Large intestine (tissue), 3 donors: ENCODE results near the gene CDS2. TPM values are rescaled to one million over a fixed set of nuclear protein-coding genes. Genes with fewer than 3 reads are reported as not detected.

Source experiments
- DNase-seq, 2 donors: peaks; one replicate each; pipeline versions ENCODE4 v3.0.0 to v3.0.0-alpha.2; 2013
- H3K27ac ChIP-seq: one replicate; pipeline ENCODE4 v1.5.1; 2013; ENCODE audit warnings: low read length
- H3K27me3 ChIP-seq: 2 replicates; pipeline ENCODE4 v1.6.1; 2013; ENCODE audit warnings: low read length; ENCODE audit not compliant: control insufficient read depth, insufficient read depth
- H3K36me3 ChIP-seq: 2 replicates; pipeline ENCODE4 v1.6.1; 2013; ENCODE audit warnings: low read length; ENCODE audit not compliant: control insufficient read depth, insufficient read depth
- H3K4me1 ChIP-seq: one replicate; pipeline ENCODE4 v1.6.1; 2013; ENCODE audit warnings: low read length; ENCODE audit not compliant: control insufficient read depth, insufficient read depth
- H3K4me3 ChIP-seq: one replicate; pipeline ENCODE4 v1.5.1; 2013; ENCODE audit warnings: low read length
- H3K9me3 ChIP-seq: one replicate; pipeline ENCODE4 v1.6.1; 2013; ENCODE audit warnings: mild to moderate bottlenecking, low read depth, low read length, moderate library complexity; ENCODE audit not compliant: control insufficient read depth
- WGBS: methylation state at CpG from one replicate; pipeline ENCODE4 v1.1.5; 2013; ENCODE audit warnings: low lambda C conversion rate; ENCODE audit not compliant: insufficient coverage; 5-methylcytosine and 5-hydroxymethylcytosine counted together
- polyA plus RNA-seq: library from polyadenylated mRNA; unstranded; fragments of 120-200 nt; gene quantifications from one replicate; pipeline ENCODE4 v1.2.1, GENCODE V29; 2013

CDS2 gene
- polyA plus RNA-seq, 1 donor = 17.0 TPM

DNA sequence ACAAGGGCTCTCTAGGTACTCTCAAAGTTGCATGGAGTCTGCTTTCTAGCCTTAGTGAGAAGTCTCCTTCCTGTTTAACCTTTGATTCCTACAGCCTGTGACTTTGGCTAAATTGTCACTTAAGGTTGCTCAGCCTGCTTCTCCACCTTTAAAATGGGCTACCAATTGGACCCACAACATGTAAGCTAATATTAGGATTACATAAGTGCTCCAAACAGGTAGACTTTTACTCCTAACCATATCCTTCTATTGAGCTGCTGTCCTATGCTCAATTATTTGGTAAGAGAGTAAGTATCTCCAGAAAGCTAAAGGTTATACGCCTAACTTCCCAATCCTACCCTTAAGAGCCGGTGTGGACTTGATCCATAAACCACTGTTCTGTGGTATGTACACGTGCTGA lies 9.9 kb upstream of the CDS2 start:
- H3K36me3 ChIP-seq = peaks cover 19% of the 10 kb centered on the region
- no peaks in the 10 kb centered on the region for H3K27me3 ChIP-seq
- no peak overlapping the region for H3K4me3 ChIP-seq
- no peak overlapping the region for H3K27ac ChIP-seq
- WGBS = no CpG with 5 or more reads among the region's 3 CpGs
- peaks cover 6% of the 10 kb centered on the region for H3K4me1 ChIP-seq
- no peak for DNase-seq
- H3K9me3 ChIP-seq = no peaks in the 10 kb centered on the region

DNA sequence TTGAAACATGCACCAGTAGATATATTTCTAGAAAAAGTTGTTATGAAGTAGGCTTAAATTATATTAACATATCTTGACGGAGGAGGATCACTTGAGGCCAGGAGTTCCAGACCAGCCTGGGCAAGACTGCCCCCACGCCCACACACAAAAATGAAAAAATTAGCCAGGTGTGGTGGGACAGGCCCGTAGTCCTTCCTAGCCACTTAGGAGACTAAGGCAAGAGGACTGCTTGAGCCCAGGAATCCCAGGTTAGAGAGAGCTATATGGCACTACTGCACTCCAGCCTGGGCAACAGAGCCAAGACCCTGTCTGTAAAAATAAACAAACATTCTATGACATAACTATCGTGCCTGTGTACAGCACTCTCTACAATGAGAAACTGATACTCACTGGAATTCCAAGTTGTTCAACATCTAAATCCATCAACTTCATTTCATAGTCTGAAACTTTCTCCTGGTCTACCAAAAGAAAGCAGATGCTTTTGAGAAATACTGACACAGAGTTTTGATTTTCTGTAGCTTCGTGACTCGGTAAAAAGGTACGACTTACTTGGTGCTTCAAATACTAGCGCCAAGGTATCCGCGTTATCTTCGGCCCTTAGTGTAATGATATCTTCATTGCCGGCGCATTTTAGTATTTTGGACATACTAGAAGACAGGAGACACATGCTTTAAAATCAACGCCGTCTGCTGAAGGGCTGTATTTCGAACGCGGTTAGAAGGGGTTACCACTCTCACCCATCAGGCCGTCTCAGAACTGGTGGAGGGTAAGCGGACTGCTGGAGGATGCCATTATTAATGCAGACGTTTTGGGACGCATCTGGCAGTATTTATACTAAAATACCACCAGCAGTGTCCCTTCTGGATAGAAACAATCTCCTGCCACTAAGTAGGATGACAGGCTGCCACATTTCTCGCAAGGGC lies 8.3 kb upstream of the CDS2 start:
- Histone ChIP-seq H3K4me3 (peak overlapping the region; percentile 95), H3K9me3 (no peaks in the 10 kb centered on the region), H3K27ac (peak overlapping the region; percentile 98), H3K4me1 (peaks cover 3% of the 10 kb centered on the region), H3K36me3 (peaks cover 19% of the 10 kb centered on the region), H3K27me3 (no peaks in the 10 kb centered on the region)
- no CpG with 5 or more reads among the region's 23 CpGs for WGBS
- peak in 1 of 2 donors; percentile 14 for DNase-seq

DNA sequence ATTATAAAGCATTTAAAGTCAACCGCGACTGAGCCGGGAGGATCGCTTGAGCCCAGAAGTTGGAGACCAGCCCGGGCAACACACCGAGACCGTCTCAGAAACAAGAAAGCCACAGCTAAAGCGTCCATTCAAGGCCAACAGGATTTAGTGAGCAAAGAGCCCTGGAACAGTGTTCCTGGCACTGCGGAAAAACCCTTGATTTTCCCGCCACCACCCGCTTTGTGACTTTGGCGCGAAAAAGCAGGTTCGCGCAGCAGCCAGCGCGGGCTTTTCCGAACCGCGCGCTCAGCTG lies 7.7 kb upstream of the CDS2 start:
- Histone ChIP-seq H3K4me1 (no peaks in the 10 kb centered on the region), H3K27ac (peak overlapping the region; percentile 98), H3K9me3 (no peaks in the 10 kb centered on the region), H3K27me3 (no peaks in the 10 kb centered on the region), H3K4me3 (peak overlapping the region; percentile 95), H3K36me3 (peaks cover 19% of the 10 kb centered on the region)
- no CpG with 5 or more reads among the region's 21 CpGs for WGBS
- no peak for DNase-seq

DNA sequence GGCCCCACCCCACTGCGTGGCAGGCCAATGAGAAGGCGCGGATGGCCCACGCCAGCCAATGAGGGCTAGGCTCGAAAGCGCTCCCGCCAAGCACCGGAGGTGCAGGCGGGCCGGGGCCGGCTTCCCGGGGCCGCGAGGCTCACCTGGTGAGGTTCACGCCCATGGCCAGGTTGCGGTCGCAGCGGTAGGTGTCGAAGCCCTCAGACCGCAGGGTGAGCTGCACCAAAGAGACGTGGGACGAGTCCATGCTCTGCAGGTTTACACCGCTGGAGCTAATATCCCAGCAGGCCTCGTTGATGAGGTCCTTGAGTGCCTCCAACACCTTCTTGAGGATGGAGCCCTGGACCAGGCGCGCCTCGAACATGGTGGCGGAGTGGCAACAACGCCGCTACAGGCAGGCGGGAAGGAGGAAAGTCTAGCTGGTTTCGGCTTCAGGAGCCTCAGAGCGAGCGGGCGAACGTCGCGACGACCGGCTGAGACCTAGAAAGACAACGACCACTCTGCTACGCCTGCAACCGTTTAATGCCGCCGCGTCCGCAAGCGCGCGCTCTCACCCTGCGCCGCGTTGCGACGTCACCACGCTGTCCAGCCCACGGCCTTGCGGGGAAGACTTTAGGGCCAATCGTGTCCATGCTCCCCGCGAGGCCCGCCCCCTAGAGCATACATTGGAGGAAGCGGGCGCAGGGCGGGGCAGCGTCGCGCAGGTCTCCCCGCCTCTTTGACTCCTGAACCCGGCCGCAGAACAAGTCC lies 7.2 kb upstream of the CDS2 start, which contains the start of gene PCNA:
Gene PCNA, minus strand, starts transcription at position 524 of the 750 bp plus-strand sequence. Its CDS starts 160 bp downstream, at position 364.
- 0% methylated on average over 2 of the region's 71 CpGs for WGBS
- peak within 1 kb of the TSS; percentile 98 for H3K27ac ChIP-seq
- peak; percentile 97 to 98 for DNase-seq
- H3K27me3 ChIP-seq = no peaks in the 10 kb centered on the region
- peaks cover 16% of the 10 kb centered on the region for H3K36me3 ChIP-seq
- H3K4me3 ChIP-seq = peak within 1 kb of the TSS; percentile 95
- H3K4me1 ChIP-seq = no peaks in the 10 kb centered on the region
- no peaks in the 10 kb centered on the region for H3K9me3 ChIP-seq

DNA sequence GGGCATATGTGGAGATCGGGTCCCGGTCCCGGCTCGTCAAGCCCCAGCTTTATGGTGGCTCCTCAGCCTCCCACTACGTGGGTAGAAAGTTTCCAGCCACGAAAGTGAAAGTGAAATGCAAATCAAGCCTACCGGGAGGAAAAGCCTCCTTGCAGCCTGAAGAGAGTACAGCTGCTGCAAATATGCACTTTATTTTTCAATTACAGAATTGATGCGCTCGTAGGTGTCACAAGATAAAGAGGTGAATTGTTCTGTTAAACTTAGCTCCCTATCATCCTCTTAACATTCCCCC lies 6.7 kb upstream of the CDS2 start:
- Histone ChIP-seq H3K27me3 (no peaks in the 10 kb centered on the region), H3K4me1 (no peaks in the 10 kb centered on the region), H3K4me3 (peak overlapping the region; percentile 95), H3K27ac (peak overlapping the region; percentile 98), H3K9me3 (no peaks in the 10 kb centered on the region), H3K36me3 (peaks cover 15% of the 10 kb centered on the region)
- WGBS = no CpG with 5 or more reads among the region's 9 CpGs
- DNase-seq = no peak

DNA sequence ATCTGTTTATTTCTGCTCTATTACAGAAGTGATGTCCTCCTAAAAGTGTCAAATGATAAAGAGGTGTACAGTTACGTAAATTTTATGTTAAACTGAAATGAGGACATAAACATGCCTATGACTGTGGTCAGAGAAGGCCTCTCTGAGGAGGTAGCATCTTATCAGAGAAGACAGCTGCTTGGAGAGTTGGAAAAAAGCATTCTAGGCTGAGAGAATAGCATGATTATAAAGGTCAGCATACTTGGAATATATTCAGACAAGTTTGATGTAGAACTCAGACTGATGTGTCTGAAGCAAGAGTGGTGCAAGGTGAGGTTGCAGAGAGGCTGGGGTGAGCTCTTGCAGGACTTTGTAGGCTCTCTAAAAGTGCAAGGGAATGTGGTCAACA lies 3.9 kb upstream of the CDS2 start:
- DNase-seq = no peak
- Histone ChIP-seq H3K36me3 (no peaks in the 10 kb centered on the region), H3K4me3 (no peak overlapping the region), H3K27me3 (no peaks in the 10 kb centered on the region), H3K4me1 (peaks cover 1% of the 10 kb centered on the region), H3K9me3 (no peaks in the 10 kb centered on the region), H3K27ac (no peak overlapping the region)
- 100% methylated on average over 1 of the region's 1 CpG for WGBS

DNA sequence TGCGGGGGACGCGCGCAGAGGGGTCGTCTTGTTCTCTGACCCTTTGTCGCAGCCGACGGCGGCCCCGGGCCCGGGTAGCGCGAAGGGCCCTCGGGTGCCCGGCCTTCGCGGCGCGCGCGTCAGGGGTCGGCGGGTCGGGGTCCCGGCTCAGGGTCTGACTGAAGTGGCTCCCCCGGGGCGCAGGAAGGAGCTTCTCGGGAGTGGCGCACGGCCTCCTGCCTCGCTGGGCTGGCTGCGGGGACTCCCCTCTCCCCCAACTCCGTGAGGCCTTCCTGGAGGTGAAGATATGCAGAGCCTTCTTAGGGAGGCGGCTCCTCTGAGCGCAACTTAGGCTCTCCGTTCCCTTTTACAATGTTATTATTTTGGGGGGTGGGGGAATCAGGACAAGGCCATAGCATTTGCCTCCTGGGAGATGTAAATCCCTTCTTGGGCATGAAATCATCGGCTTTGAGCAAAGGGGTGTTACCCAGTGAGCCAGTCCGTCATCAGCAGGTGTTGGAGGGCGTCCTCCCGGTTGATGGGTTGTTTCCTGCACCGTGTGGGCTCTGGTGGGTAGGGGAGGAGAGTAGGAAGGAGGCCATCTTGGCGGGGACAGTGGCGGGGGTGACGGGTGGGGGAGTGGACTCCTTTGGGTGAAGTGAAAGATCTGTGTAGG lies 523 bp downstream of the CDS2 start:
- Histone ChIP-seq H3K4me1 (peaks cover 12% of the 10 kb centered on the region), H3K36me3 (no peaks in the 10 kb centered on the region), H3K27ac (peak overlapping the region; percentile 82), H3K4me3 (peak overlapping the region; percentile 62), H3K27me3 (no peaks in the 10 kb centered on the region), H3K9me3 (no peaks in the 10 kb centered on the region)
- 0% methylated on average over 3 of the region's 44 CpGs for WGBS
- DNase-seq = peak; percentile 67 to 84

DNA sequence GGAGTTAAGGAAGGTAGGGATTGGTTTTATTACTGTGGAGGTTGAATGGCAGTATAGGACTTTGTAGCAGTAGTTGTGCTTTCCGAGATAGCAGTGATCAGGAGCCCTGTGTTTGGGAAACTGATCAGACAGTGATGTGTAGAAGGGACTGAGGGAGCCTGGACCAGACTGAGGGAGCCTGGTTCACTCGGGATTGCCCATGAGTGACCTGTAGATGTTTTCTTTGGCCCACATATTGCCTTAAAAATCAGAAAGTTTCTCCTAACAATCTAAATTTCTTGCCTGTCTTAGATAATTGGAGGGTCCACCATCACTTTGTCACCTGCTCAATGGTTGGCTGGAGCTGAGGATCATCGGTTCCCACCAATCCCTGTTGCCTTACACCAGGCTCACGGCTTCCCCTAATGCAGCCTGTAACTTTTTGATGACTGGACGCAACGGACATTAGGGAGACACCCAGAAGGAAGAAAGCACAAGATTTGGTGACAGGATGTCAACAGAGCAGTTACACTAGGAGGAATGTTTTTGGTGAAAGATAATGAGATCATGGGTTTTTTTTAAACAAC lies 1.1 kb downstream of the CDS2 start:
- no peaks in the 10 kb centered on the region for H3K9me3 ChIP-seq
- H3K4me1 ChIP-seq = peaks cover 12% of the 10 kb centered on the region
- H3K36me3 ChIP-seq = no peaks in the 10 kb centered on the region
- DNase-seq = no peak
- peak overlapping the region; percentile 82 for H3K27ac ChIP-seq
- WGBS = no CpG with 5 or more reads among the region's 6 CpGs
- H3K27me3 ChIP-seq = no peaks in the 10 kb centered on the region
- H3K4me3 ChIP-seq = peak overlapping the region; percentile 62

DNA sequence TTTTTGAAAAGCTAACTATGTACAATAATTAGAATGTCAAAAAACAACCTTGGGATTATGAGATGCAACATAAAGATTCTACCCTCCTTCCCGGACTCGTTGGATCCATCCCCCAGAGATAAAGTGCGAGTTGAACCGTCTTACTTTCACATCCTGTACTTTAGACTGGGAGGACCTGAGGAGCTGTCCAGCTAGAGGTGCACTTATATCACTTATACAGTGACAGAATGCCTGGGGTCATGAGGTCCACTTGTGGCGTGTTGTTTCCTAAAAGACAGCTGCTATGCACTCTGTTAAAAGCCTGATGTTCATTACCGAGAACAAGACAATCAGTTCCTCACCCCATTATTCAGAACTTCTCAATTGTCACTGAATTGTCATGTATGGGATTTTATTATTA lies 2.1 kb downstream of the CDS2 start:
- Histone ChIP-seq H3K4me1 (peaks cover 12% of the 10 kb centered on the region), H3K4me3 (no peak overlapping the region), H3K27ac (no peak overlapping the region), H3K36me3 (peaks cover 2% of the 10 kb centered on the region), H3K9me3 (no peaks in the 10 kb centered on the region), H3K27me3 (no peaks in the 10 kb centered on the region)
- peak; percentile 60 to 75 for DNase-seq
- WGBS = no CpG with 5 or more reads among the region's 6 CpGs

DNA sequence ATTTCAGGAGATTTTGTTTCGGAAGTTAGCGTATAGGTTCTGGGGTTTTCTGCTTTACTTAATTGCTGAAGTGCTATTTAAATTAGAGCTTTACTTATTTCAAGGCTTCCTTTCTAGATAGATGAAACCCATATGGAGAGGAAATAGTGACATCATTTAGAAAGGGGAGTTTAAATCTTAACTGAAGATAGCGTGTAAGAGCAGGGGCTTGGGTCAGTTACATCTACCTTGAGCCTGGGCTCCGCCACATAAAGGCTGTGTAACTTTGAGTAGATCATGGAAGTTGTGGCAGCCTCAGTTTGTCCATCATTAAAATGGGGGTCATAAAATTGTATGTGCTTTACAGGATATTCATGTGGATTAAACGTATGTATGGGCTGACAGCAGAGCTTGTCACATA lies 4.7 kb downstream of the CDS2 start:
- peaks cover 2% of the 10 kb centered on the region for H3K36me3 ChIP-seq
- H3K4me1 ChIP-seq = peaks cover 12% of the 10 kb centered on the region
- H3K9me3 ChIP-seq = no peaks in the 10 kb centered on the region
- no peaks in the 10 kb centered on the region for H3K27me3 ChIP-seq
- H3K4me3 ChIP-seq = no peak overlapping the region
- no peak for DNase-seq
- WGBS = no CpG with 5 or more reads among the region's 5 CpGs
- no peak overlapping the region for H3K27ac ChIP-seq
